Right renal pelvis (tissue), 4 donors: ENCODE results near the gene SHMT1. TPM values are rescaled to one million over a fixed set of nuclear protein-coding genes. Genes with fewer than 3 reads are reported as not detected.
"Not testable (repeated sequence)": the region's sequence is repeated elsewhere in the genome, so short reads cannot be mapped to it uniquely, and the experiment has no call there.

ENCODE experiments used
- DNase-seq, 4 donors: peaks; one replicate each; pipeline ENCODE4 v3.0.0-alpha.2; 2013; ENCODE audit warnings: low read depth in 4 of 4, low spot score in 3 of 4, missing footprints in 1 of 4
- polyA plus RNA-seq, 4 donors: library from polyadenylated mRNA; unstranded; fragments of 120-200 nt; gene quantifications; one replicate each; pipeline ENCODE4 v1.2.1, GENCODE V29; 2013; ENCODE audit not compliant: insufficient read length in 4 of 4

SHMT1 gene
- 10 to 100 TPM; 53.9 to 67.4 (median 58.6) TPM for polyA plus RNA-seq

GRCh38 chr17:18363101-18364049, at the start of gene SHMT1:
TSS of gene SHMT1 (minus strand) at chr17:18363550. CDS start at chr17:18355981, 7,569 bp downstream.
- DNase-seq = peak; percentile 75 to 84 (median 82)

- not testable (repeated sequence) for DNase-seq
Measured at GRCh38 chr17:18412001-18412538, 48.7 kb upstream of the SHMT1 start.

GRCh38 chr17:18411377-18411864, 48.1 kb upstream of the SHMT1 start:
- DNase-seq = peak in 1 of 4 donors; percentile 50

GRCh38 chr17:18410736-18411135, 47.4 kb upstream of the SHMT1 start:
- DNase-seq = not testable (repeated sequence)

GRCh38 chr17:18409321-18409720, 46.0 kb upstream of the SHMT1 start:
- not testable (repeated sequence) for DNase-seq

- DNase-seq = not testable (repeated sequence)
Measured at GRCh38 chr17:18408906-18409305, 45.6 kb upstream of the SHMT1 start.

- not testable (repeated sequence) for DNase-seq
Measured at GRCh38 chr17:18403604-18404003, 40.3 kb upstream of the SHMT1 start.

GRCh38 chr17:18403166-18403565, 39.8 kb upstream of the SHMT1 start:
- not testable (repeated sequence) for DNase-seq

GRCh38 chr17:18401872-18402590, 38.7 kb upstream of the SHMT1 start:
- not testable (repeated sequence) for DNase-seq

GRCh38 chr17:18388728-18389127, 25.4 kb upstream of the SHMT1 start:
- DNase-seq = not testable (repeated sequence)

- DNase-seq = not testable (repeated sequence)
Measured at GRCh38 chr17:18388266-18388665, 24.9 kb upstream of the SHMT1 start.

GRCh38 chr17:18387583-18387982, 24.2 kb upstream of the SHMT1 start:
- not testable (repeated sequence) for DNase-seq

GRCh38 chr17:18384271-18384670, 20.9 kb upstream of the SHMT1 start:
- DNase-seq = not testable (repeated sequence)

- not testable (repeated sequence) for DNase-seq
Measured at GRCh38 chr17:18383079-18383481, 19.7 kb upstream of the SHMT1 start.

GRCh38 chr17:18382441-18383078, 19.2 kb upstream of the SHMT1 start:
- DNase-seq = no peak

- no peak for DNase-seq
Measured at GRCh38 chr17:18381953-18382245, 18.5 kb upstream of the SHMT1 start.

GRCh38 chr17:18381158-18381952, 18.0 kb upstream of the SHMT1 start:
- no peak for DNase-seq

- DNase-seq = no peak
Measured at GRCh38 chr17:18380471-18381157, 17.3 kb upstream of the SHMT1 start.
